GM18868 (cell line): ENCODE data around the gene ADAMTSL3.

Source experiments
- ATAC-seq: cut with Tn5 transposase; IDR thresholded peaks from one replicate; pipeline ENCODE4 v1.9.1; 2021; ENCODE audit warnings: mild to moderate bottlenecking, moderate library complexity; ENCODE audit not compliant: unreplicated experiment

Gene ADAMTSL3

DNA sequence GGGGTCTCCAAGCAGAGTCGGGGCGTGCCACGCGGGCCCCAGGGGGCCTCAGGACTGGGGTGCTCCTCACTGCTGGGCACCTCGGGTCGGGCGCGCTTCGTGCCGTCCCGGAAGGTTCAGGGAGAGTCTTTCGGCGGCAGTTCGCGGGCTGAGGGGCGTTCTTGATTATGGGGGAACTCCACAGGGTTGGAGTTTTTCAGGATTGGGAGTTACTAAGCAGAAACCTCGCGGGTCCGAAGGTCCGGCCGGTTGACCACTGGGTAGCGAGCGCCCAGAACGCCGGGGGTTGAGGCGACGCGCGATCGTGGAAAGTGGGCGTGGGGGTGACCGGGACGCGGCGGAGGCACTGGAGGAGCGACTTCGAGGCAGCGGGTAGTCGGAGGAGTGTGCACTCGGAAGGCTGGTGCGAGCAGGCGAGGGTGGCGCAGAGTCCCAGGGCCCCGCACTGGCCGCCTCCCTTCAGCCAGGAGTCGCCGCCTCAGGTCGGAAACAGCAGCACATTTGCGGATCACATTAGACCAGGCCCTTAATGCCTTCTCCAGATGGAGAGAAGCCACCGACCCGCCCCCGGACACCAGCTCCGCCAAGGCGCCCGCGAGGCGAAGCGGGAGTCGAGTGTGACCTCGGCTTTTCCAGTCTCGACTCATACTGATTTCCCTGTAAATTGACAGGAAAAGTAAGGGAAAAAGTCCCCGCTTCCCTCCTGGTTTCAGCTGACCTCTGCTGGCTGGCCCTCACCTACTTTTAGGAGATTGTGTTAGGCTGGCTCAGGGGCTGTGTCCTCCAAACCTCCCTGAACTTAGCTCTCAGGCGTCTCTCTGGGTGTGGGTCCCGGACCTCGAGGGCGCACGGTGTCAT is 685 bp downstream of the ADAMTSL3 start:
- no peak for ATAC-seq

GRCh38 chr15:83655237-83655616 is 1.3 kb downstream of the ADAMTSL3 start:
- ATAC-seq = no peak

GRCh38 chr15:83656192-83656591 is 2.3 kb downstream of the ADAMTSL3 start:
- no peak for ATAC-seq

GRCh38 chr15:83656943-83657528 is 3.1 kb downstream of the ADAMTSL3 start:
- ATAC-seq = no peak

- no peak for ATAC-seq
Observed at GRCh38 chr15:83657549-83657948, 3.6 kb downstream of the ADAMTSL3 start.

- ATAC-seq = no peak
Observed at GRCh38 chr15:83658430-83659416, 4.8 kb downstream of the ADAMTSL3 start.

- no peak for ATAC-seq
Observed at GRCh38 chr15:83659417-83659812, 5.5 kb downstream of the ADAMTSL3 start.

DNA sequence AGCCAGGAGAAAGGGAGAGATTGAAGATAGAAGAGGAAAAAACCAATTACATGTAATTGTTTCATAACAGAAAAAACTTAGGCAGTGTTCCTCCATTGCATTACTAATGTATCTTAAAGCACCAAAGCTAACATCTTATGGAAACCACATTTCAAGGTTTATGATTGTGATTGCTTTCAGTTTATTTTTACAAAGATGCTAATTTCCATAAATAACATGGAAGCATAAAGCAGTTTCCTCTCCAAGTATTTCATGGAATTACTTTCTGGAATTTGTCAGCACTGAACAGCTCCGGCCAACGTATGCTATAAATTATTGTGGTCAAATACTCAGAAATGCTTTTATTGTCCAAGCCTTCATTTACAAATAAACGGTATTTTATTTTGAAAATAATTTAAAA is 11.6 kb downstream of the ADAMTSL3 start:
- no peak for ATAC-seq

- no peak for ATAC-seq
Observed at GRCh38 chr15:83670672-83671229, 16.8 kb downstream of the ADAMTSL3 start.

GRCh38 chr15:83671603-83672002 is 17.7 kb downstream of the ADAMTSL3 start:
- ATAC-seq = no peak

DNA sequence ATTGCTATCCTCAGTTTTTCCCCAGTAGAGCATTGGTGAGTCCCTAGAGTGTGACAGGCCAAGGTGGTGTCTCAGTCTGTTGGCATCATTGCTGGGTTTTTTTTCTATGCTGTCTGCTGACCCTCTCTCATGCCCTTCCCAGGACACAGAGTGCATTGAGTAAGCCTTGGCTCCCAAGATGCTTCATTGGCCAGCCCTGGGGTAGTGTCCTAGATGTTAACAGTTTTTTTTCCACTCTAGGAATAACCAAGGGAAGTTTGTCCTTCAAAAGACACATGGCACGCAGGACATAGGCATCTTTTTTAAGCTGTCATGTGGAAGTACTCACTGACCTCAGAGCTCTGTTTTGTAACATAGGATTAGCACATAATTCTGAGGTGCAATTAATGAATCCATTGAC is 19.5 kb downstream of the ADAMTSL3 start:
- ATAC-seq = no peak

- ATAC-seq = no peak
Observed at GRCh38 chr15:83682476-83683088, 28.7 kb downstream of the ADAMTSL3 start.

DNA sequence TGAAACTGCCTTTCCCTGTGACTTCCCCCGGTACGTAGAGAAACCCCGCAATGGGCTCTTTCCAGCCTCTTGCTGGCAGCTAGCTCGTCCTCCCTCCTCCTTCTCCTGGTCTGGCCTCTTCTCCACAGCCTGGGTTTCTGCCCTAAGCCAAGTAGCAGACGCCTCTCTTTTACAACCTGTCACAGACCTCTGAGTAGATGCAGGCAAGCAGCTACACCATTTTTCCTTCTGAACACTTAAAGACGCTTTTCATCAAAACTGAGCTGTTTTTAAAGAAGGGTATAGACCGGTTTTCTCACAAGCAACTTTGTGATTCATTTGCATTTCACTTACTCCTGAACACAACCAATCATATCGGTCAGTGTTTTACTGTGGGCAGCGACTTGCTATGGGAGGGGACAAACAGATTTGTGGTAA is 32.0 kb downstream of the ADAMTSL3 start:
- ATAC-seq = no peak

GRCh38 chr15:83688201-83688600 is 34.3 kb downstream of the ADAMTSL3 start:
- no peak for ATAC-seq

GRCh38 chr15:83690676-83691075 is 36.8 kb downstream of the ADAMTSL3 start:
- ATAC-seq = no peak

GRCh38 chr15:83692746-83693581 is 39.0 kb downstream of the ADAMTSL3 start:
- no peak for ATAC-seq

DNA sequence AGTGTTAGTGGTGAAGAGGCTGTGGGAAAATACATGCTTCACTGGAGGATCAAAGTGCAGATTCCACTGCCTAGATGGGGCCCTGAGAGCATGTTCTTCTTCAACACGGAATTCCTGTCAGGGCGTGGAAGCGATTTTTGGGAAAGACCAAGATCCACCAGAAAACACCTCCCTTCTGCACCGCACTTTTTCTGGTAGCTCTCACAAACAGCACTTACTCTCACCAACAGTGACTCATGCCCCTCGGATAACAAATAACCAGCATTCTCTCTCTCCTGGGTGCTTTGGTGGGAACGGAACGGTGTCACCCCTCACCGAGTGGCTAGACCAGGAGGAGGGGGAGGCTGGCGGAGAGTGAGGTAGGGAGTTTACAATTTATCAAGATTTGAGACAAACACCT is 40.1 kb downstream of the ADAMTSL3 start:
- ATAC-seq = no peak

DNA sequence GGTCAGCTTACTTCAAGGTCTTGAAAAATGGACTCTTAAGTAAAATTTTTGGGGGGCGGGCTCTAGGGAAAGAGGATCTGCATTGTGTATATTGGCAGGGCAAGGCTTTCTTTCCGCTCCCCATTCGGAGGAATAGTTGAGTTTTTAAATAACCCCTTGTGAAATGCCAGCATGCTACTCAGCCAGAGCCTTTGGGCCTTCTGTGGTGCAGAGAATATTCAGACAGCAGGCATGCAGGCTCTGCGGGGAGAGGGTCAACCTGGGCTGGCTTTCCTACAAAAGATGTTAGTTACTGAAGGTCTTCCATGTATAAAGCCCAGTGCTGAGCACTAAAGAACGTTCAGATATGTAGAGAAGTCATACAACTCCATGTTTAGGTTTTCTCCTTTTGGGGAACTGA is 40.6 kb downstream of the ADAMTSL3 start:
- ATAC-seq = no peak

DNA sequence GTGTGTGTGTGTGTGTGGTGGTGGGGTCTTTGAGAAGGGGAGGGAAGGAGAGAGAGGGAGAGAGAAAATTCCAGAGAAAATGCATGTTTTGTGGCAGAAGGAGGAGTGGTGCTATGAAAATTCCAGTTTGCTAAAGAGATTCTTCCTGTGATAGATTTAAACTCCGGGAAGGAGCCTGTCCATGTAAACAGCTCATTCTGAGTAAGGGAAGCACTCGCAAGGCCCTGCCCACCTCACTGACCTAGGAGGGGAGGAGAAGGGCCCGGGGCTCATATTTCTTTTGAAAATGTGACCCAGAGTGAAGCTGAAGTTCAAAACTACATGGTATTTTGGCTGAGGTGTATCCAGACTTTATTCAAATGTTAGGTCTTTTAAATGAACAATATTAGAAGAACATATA is 41.3 kb downstream of the ADAMTSL3 start:
- ATAC-seq = no peak
